Activated naive CD4-positive, alpha-beta T cell treated with anti-CD3 and anti-CD28 coated beads, Interleukin-2, amount 10 ng/mL, durations not matched to agents 7 days and 5 days (primary cell): ENCODE measurements around the gene GAD2.
"Not testable (repeated sequence)": the region's sequence is repeated elsewhere in the genome, so short reads cannot be mapped to it uniquely, and the experiment has no call there.

Source experiments
- CTCF ChIA-PET: fragments of 350-600 bp; sonication (Branson Sonifier 250); formaldehyde crosslinking; loops from one replicate; lab custom pipeline; 2021; ENCODE audit warnings: antibody characterized with exemption; lab: Charles Lee
- DNase-seq: peaks from one replicate; pipeline ENCODE4 v3.0.0-alpha.2; 2020
- H3K27ac Mint-ChIP-seq: one replicate; pipeline ENCODE4 v1.8.0; 2021; ENCODE audit warnings: mild to moderate bottlenecking, moderate library complexity, mixed read lengths
- H3K27me3 Mint-ChIP-seq: one replicate; pipeline ENCODE4 v1.8.0; 2021; ENCODE audit warnings: mild to moderate bottlenecking, mixed read lengths
- H3K36me3 Mint-ChIP-seq: one replicate; pipeline ENCODE4 v1.8.0; 2021; ENCODE audit warnings: mixed read lengths
- H3K4me1 Mint-ChIP-seq: one replicate; pipeline ENCODE4 v1.8.0; 2021; ENCODE audit warnings: mixed read lengths
- H3K4me3 Mint-ChIP-seq: one replicate; pipeline ENCODE4 v1.8.0; 2021; ENCODE audit warnings: mild to moderate bottlenecking, moderate library complexity, mixed read lengths
- H3K9me3 Mint-ChIP-seq: one replicate; pipeline ENCODE4 v1.8.0; 2021; ENCODE audit warnings: mixed read lengths

Gene GAD2

DNA sequence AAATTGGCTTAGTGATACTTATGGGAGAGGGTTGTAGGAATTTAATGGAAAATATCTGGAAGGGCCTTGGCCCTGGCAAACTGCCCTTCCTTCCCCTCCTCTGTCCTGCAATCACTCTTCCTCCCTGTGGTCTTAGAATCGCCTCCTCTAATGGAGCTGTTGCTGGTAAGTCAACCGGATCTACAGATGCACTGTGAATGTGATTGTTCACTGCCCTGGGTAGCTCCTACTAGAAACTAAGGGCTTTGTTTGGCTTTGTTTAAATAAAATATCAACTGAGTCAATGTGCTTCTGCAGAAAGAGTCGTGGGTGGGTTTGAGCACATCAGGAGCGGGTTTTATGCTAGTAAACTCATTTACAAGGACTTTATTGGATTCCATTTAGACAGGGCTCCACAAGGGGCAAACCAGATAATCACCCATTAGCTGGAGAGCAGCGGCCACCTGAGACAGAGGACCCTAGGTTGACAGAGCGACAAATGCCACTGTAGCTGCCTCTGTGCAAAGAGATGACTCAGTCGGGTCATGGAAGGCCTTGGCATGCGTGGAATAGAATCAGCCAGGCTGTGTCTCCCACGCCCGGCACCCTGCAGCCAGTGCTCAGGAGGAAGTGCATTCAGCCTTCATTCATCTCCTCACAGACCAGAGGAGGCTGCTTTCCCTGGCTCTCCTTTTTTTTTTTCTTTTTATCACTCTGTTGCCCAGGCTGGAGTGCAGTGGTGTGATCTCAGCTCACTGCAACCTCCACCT, 97.9 kb downstream of the GAD2 start:
- Mint-ChIP-seq H3K4me1 (no peaks in the 10 kb centered on the region), H3K9me3 (no peaks in the 10 kb centered on the region), H3K27me3 (peaks cover 17% of the 10 kb centered on the region), H3K36me3 (no peaks in the 10 kb centered on the region), H3K4me3 (no peak overlapping the region), H3K27ac (no peak overlapping the region)
- CTCF ChIA-PET = no interaction called here
- no peak for DNase-seq

GRCh38 chr10:26318672-26319071, 102.1 kb downstream of the GAD2 start:
- Mint-ChIP-seq H3K27ac (no peak overlapping the region), H3K4me1 (no peaks in the 10 kb centered on the region), H3K27me3 (peaks cover 19% of the 10 kb centered on the region), H3K4me3 (no peak overlapping the region), H3K9me3 (no peaks in the 10 kb centered on the region), H3K36me3 (no peaks in the 10 kb centered on the region)
- CTCF ChIA-PET = no interaction called here
- no peak for DNase-seq

DNA sequence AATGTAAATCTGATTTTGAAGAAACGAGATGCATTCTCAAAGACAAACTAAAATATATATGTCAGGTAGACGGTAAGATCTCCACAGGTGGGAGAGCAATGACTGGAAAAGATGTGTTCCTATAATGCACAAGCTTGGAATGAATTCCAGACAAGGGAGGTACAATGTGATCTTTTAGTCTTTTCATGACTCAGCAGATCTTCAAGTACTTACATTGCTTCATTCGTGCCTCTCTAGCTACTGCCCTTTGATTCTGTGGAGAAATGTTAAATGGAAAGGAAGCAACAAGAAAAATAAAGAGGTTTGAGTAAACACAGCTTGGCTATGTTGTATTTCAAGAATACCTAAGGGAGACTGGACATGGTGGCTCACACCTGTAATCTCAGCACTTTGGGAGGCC, 106.6 kb downstream of the GAD2 start:
- no peak overlapping the region for H3K27ac Mint-ChIP-seq
- peaks cover 20% of the 10 kb centered on the region for H3K27me3 Mint-ChIP-seq
- CTCF ChIA-PET = no interaction called here
- no peaks in the 10 kb centered on the region for H3K36me3 Mint-ChIP-seq
- no peak overlapping the region for H3K4me3 Mint-ChIP-seq
- H3K4me1 Mint-ChIP-seq = no peaks in the 10 kb centered on the region
- DNase-seq = no peak
- no peaks in the 10 kb centered on the region for H3K9me3 Mint-ChIP-seq

DNA sequence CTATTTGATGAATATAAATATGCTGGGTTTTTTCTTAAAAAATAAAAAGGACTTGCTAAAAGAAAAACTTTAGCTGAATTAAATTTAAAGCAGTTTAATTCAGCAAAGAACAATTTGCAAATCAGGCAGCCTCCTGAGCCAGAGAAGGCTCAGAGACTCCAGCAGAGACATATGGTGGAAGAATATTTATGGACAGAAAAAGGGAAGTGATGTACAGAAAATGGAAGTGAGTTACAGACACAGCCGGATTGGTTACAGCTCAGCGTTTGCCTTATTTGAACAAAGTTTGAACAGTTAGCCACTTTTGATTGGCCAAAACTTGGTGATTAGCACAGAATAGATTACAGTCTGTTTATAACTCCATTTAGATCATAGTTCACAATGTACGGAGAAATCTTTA, 110.3 kb downstream of the GAD2 start:
- CTCF ChIA-PET = no interaction called here
- no peak for DNase-seq
- H3K4me1 Mint-ChIP-seq = no peaks in the 10 kb centered on the region
- H3K9me3 Mint-ChIP-seq = no peaks in the 10 kb centered on the region
- H3K36me3 Mint-ChIP-seq = no peaks in the 10 kb centered on the region
- H3K27ac Mint-ChIP-seq = no peak overlapping the region
- H3K27me3 Mint-ChIP-seq = peaks cover 9% of the 10 kb centered on the region
- H3K4me3 Mint-ChIP-seq = no peak overlapping the region

- Mint-ChIP-seq H3K9me3 (no peaks in the 10 kb centered on the region), H3K36me3 (no peaks in the 10 kb centered on the region), H3K27ac (no peak overlapping the region), H3K27me3 (peaks cover 7% of the 10 kb centered on the region), H3K4me1 (no peaks in the 10 kb centered on the region), H3K4me3 (no peak overlapping the region)
- CTCF ChIA-PET = interaction anchor here (0.6 kb wide), 1 partner anchor 416 kb away, joined by 3 read pairs; no protein-coding TSS in a partner anchor
- no peak for DNase-seq
Measured at GRCh38 chr10:26327811-26328210, 111.2 kb downstream of the GAD2 start.

- CTCF ChIA-PET = interaction anchor here (1.2 to 1.7 kb wide), 2 partner anchors 224 to 550 kb away, joined by 3 to 4 read pairs; no protein-coding TSS in a partner anchor
- DNase-seq = no peak
- Mint-ChIP-seq H3K4me1 (peaks cover 10% of the 10 kb centered on the region), H3K27me3 (peaks cover 7% of the 10 kb centered on the region), H3K27ac (no peak overlapping the region), H3K4me3 (no peak overlapping the region), H3K36me3 (peaks cover 5% of the 10 kb centered on the region), H3K9me3 (peaks cover 6% of the 10 kb centered on the region)
Measured at GRCh38 chr10:26331371-26331770, 114.8 kb downstream of the GAD2 start.

- H3K27ac Mint-ChIP-seq = no peak overlapping the region
- H3K36me3 Mint-ChIP-seq = peaks cover 5% of the 10 kb centered on the region
- H3K4me1 Mint-ChIP-seq = peaks cover 13% of the 10 kb centered on the region
- no peaks in the 10 kb centered on the region for H3K27me3 Mint-ChIP-seq
- no peak overlapping the region for H3K4me3 Mint-ChIP-seq
- CTCF ChIA-PET = interaction anchor here (0.6 to 6.7 kb wide), 11 partner anchors 18 to 547 kb away, joined by 3 to 73 read pairs (median 4); partner anchors contain the start of gene PDSS1
- peaks cover 6% of the 10 kb centered on the region for H3K9me3 Mint-ChIP-seq
- no peak for DNase-seq
Measured at GRCh38 chr10:26334232-26334931, 117.8 kb downstream of the GAD2 start.

DNA sequence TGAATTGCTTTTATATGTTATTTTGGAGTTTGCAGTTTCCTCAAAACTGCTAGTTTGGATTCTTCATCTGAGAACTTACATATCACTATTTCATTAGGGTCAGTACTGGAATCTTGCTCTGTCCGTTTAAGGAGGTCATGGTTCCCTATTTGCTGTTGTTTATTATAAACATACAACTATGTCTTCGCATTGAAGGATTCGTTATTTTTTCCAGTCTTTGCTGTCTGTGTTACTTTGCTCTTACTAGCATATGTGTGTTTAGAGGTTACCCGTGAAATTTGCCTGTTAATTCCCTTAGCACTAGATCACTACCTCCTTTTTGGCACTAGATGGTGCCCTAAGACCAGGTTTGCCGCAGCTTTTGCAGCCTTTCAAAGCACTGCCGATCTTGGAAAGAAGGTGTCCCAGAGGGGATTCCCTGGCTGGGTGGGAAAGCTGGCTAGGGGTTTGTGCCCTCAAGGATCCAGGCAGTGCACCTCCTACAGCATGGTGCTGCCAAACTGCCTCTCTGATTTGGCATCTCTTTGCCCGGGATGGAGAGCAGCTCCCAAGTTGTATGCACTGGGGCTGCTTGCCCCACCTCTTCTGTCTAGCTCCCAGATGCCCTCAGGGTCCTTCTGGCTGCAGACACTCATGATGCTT, 118.5 kb downstream of the GAD2 start:
- Mint-ChIP-seq H3K4me3 (peak overlapping the region; percentile 57), H3K27ac (no peak overlapping the region), H3K36me3 (peaks cover 5% of the 10 kb centered on the region), H3K27me3 (no peaks in the 10 kb centered on the region), H3K4me1 (peaks cover 13% of the 10 kb centered on the region), H3K9me3 (peaks cover 6% of the 10 kb centered on the region)
- CTCF ChIA-PET = interaction anchor here (0.8 to 6.7 kb wide), 14 partner anchors 18 to 950 kb away, joined by 3 to 73 read pairs (median 4); partner anchors contain the start of gene PDSS1
- peak; percentile 73 for DNase-seq

DNA sequence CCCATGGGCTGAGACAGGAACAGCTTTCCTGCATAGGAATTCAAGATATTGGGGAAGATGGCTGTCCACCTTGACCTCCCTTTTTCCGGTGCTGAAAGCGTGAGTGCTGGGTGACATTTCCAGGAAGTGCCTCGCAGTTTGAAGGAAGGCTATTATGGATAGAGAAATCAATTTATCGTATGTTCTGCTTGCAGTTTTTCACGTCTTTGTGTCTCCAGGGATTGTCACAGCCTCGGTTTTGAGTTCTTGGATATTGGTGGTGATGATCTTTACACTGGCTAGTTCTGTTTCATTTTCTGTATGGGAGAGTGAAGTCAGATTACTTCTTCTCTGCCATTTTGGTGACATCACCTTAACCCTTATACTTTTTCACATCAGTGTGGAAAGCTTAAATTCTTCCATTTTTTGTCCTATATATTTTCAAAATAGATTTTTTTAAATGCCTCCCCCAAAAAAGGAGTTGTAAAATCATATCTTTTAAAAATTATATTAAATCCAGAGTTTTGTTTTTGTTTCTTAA, 119.1 kb downstream of the GAD2 start:
- Mint-ChIP-seq H3K4me1 (peaks cover 13% of the 10 kb centered on the region), H3K27ac (no peak overlapping the region), H3K9me3 (peaks cover 6% of the 10 kb centered on the region), H3K36me3 (peaks cover 5% of the 10 kb centered on the region), H3K27me3 (no peaks in the 10 kb centered on the region), H3K4me3 (peak overlapping the region; percentile 57)
- CTCF ChIA-PET = interaction anchor here (0.8 to 6.7 kb wide), 15 partner anchors 17 to 949 kb away, joined by 3 to 73 read pairs (median 4); partner anchors contain the start of gene PDSS1
- no peak for DNase-seq

DNA sequence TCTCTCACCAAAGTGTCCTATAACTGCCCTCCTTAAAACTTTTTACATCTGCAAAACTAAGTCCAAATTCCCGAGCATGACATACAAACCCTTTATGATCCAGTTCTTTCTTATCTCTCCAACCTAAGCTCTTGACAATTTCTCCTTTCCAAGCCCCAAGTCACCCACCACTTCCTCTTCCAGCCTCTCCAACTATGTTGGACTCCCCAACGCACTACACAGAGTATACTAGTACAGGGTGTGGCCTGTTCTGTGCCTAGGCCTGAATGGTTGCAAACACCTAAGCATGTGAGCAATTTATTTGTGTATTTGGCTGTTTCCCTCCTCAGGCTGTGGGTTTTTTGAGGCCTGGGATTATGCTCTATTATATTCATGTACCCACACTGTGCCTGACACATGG, 120.4 kb downstream of the GAD2 start:
- H3K4me1 Mint-ChIP-seq = peaks cover 20% of the 10 kb centered on the region
- no peak overlapping the region for H3K4me3 Mint-ChIP-seq
- no peak for DNase-seq
- H3K27ac Mint-ChIP-seq = no peak overlapping the region
- H3K9me3 Mint-ChIP-seq = peaks cover 6% of the 10 kb centered on the region
- peaks cover 5% of the 10 kb centered on the region for H3K36me3 Mint-ChIP-seq
- CTCF ChIA-PET = interaction anchor here (1.2 to 6.7 kb wide), 2 partner anchors 198 to 220 kb away, joined by 3 to 73 read pairs; no protein-coding TSS in a partner anchor
- peaks cover 7% of the 10 kb centered on the region for H3K27me3 Mint-ChIP-seq

DNA sequence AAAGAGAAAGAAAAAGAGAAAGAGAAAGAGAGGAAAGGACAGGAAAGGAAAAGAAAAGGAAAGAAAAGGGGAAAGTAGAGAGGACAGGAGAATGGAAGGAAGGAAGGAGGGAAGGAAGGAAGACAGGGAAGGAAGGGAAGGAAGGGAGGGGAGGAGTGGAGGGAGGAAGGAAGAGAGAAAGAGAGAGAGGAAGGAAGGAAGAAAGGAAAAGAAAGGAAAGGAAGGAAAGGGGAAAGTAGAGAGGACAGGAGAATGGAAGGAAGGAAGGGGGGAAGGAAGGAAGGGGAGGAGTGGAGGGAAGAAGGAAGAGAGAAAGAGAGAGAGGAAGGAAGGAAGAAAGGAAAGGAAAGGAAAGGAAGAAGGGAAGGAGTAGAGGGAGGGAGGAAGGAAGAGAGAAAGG, 125.1 kb downstream of the GAD2 start:
- DNase-seq = no peak
- Mint-ChIP-seq H3K36me3 (no peaks in the 10 kb centered on the region), H3K4me1 (peaks cover 11% of the 10 kb centered on the region), H3K27ac (no peak overlapping the region), H3K27me3 (peaks cover 8% of the 10 kb centered on the region), H3K9me3 (no peaks in the 10 kb centered on the region), H3K4me3 (no peak overlapping the region)
- CTCF ChIA-PET = no interaction called here

DNA sequence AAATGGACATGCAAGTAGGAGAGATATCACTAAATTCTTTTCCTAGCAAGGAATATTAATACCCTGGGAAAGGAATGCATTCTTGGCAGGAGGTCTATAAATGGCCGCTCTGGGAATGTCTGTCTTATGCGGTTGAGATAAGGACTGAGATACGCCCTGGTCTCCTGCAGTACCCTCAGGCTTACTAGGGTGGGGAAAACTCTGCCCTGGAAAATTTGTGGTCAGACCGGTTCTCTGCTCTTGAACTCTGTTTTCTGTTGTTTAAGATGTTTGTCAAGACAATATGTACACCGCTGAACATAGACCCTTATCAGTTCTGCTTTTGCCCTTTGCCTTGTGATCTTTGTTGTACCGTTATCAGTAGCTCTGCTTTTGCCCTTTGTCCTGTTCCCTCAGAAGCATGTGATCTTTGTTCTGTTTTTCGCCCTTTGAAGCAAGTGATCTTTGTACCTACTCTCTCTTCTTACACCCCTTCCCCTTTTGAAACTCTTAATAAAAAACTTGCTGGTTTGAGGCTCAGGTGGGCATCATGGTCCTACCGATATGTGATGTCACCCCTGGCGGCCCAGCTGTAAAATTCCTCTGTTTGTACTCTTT, 132.3 kb downstream of the GAD2 start:
- H3K4me1 Mint-ChIP-seq, H3K36me3 Mint-ChIP-seq, H3K27me3 Mint-ChIP-seq, H3K9me3 Mint-ChIP-seq, CTCF ChIA-PET, H3K4me3 Mint-ChIP-seq, H3K27ac Mint-ChIP-seq, DNase-seq: not testable (repeated sequence)
